ENCODE measurements around the gene PFKFB3.

The PFKFB3 gene

GRCh38 chr10:6179078-6179477 is 23.7 kb upstream of the PFKFB3 start:
- TF ChIP-seq ZNF654 (tag by site-specific recombination; IDR thresholded peaks at IDR 0.05; ENCODE audit: low read depth) (no peak), ZNF560 (tag by site-specific recombination; IDR thresholded peaks at IDR 0.05; ENCODE audit: borderline replicate concordance) (no peak), RBAK (tag by site-specific recombination; IDR thresholded peaks at IDR 0.05) (no peak), ZNF596 (tag by site-specific recombination; IDR thresholded peaks at IDR 0.05) (no peak), ZNF280D (tag by site-specific recombination; IDR thresholded peaks at IDR 0.05) (no peak), ZNF394 (tag by site-specific recombination; IDR thresholded peaks at IDR 0.05; ENCODE audit: borderline replicate concordance) (no peak)
- Histone ChIP-seq H3K36me3 (ENCODE audit: control insufficient read depth in 2 of 2, insufficient read depth in 1 of 2, low read length in 2 of 2) (no peaks in the 10 kb centered on the region; a peak in 1 of 3 replicates), H3K27ac (ENCODE audit: extremely low read depth, low read depth, low read length) (no peak overlapping the region), H3K9me3 (ENCODE audit: control insufficient read depth, insufficient read depth, low read depth, low read length) (no peaks in the 10 kb centered on the region), H3K4me1 (ENCODE audit: control insufficient read depth, insufficient read depth, low read length) (no peaks in the 10 kb centered on the region), H3K4me3 (ENCODE audit: low read depth, low read length) (no peak overlapping the region)
- POLR2A ChIA-PET, result interaction anchor here (0.6 kb wide), 1 partner anchor 21 kb away, joined by 5 read pairs; no protein-coding TSS in a partner anchor
- CTCF ChIA-PET, result interaction anchor here (0.9 to 1.5 kb wide), 2 partner anchors 23 to 222 kb away, joined by 4 read pairs; partner anchors contain the start of gene PFKFB3

GRCh38 chr10:6180480-6181110 is 22.1 kb upstream of the PFKFB3 start:
- no peak overlapping the region for H3K27ac ChIP-seq (ENCODE audit: extremely low read depth, low read depth, low read length)
- no peak overlapping the region for H3K4me3 ChIP-seq (ENCODE audit: low read depth, low read length)
- H3K36me3 ChIP-seq (ENCODE audit: control insufficient read depth in 2 of 2, insufficient read depth in 1 of 2, low read length in 2 of 2), result no peaks in the 10 kb centered on the region
- POLR2A ChIA-PET, result no interaction called here
- H3K9me3 ChIP-seq (ENCODE audit: control insufficient read depth, insufficient read depth, low read depth, low read length), result no peaks in the 10 kb centered on the region
- no peaks in the 10 kb centered on the region for H3K4me1 ChIP-seq (ENCODE audit: control insufficient read depth, insufficient read depth, low read length)
- CTCF ChIA-PET, result no interaction called here
- no peak for TF ChIP-seq ZNF704 (tag by site-specific recombination; IDR thresholded peaks at IDR 0.05)
- TF ChIP-seq ZNF121 (tag by site-specific recombination; IDR thresholded peaks at IDR 0.05), result peak; percentile 63; the same call in 1 of the 2 replicates
- TF ChIP-seq ZNF561 (tag by site-specific recombination; IDR thresholded peaks at IDR 0.05; ENCODE audit: borderline replicate concordance), result no peak

GRCh38 chr10:6181249-6181648 is 21.5 kb upstream of the PFKFB3 start:
- no peaks in the 10 kb centered on the region for H3K4me1 ChIP-seq (ENCODE audit: control insufficient read depth, insufficient read depth, low read length)
- CTCF ChIA-PET, result interaction anchor here (1.2 kb wide), 1 partner anchor 21 kb away, joined by 5 read pairs; the partner anchor contains the start of gene PFKFB3
- no peaks in the 10 kb centered on the region for H3K36me3 ChIP-seq (ENCODE audit: control insufficient read depth in 2 of 2, insufficient read depth in 1 of 2, low read length in 2 of 2)
- no peak overlapping the region for H3K4me3 ChIP-seq (ENCODE audit: low read depth, low read length)
- no peaks in the 10 kb centered on the region for H3K9me3 ChIP-seq (ENCODE audit: control insufficient read depth, insufficient read depth, low read depth, low read length)
- no peak overlapping the region for H3K27ac ChIP-seq (ENCODE audit: extremely low read depth, low read depth, low read length)
- TF ChIP-seq ZNF350 (tag by site-specific recombination; IDR thresholded peaks at IDR 0.05) (no peak), ZBTB1 (tag by site-specific recombination; IDR thresholded peaks at IDR 0.05) (no peak), ZNF121 (tag by site-specific recombination; IDR thresholded peaks at IDR 0.05) (peak; percentile 78), SCRT1 (tag by site-specific recombination; IDR thresholded peaks at IDR 0.05; ENCODE audit: borderline replicate concordance) (no peak), ZNF146 (tag by site-specific recombination; IDR thresholded peaks at IDR 0.05) (peak; percentile 100), ZNF776 (tag by site-specific recombination; IDR thresholded peaks at IDR 0.05; ENCODE audit: borderline replicate concordance) (no peak)
- POLR2A ChIA-PET, result no interaction called here
